Retinal pigment epithelial cell (primary cell): Measurements from ENCODE around the gene PLCB1.
A peak's percentile ranks its signal among the peaks of the same experiment; 100 is the strongest.

Experiments used
- DNase-seq: peaks from one replicate; pipeline ENCODE4 v3.0.0-alpha.2; 2010; ENCODE audit warnings: low read depth
- H3K4me3 ChIP-seq: 2 replicates; pipeline ENCODE4 v1.5.1; 2011; ENCODE audit warnings: mild to moderate bottlenecking, low read length, control low read depth, moderate library complexity
- CTCF ChIP-seq: conservative IDR thresholded peaks from 2 replicates; pipeline ENCODE4 v1.5.1; 2011; ENCODE audit warnings: low read depth, low read length, control low read depth, inconsistent platforms

The PLCB1 gene

GRCh38 chr20:8291200-8291599 is 159.1 kb downstream of the PLCB1 start:
- no peak overlapping the region for H3K4me3 ChIP-seq
- no peak for DNase-seq
- no peak for TF ChIP-seq CTCF

- H3K4me3 ChIP-seq, result no peak overlapping the region
- no peak for TF ChIP-seq CTCF
- peak; percentile 42 for DNase-seq
Observed at GRCh38 chr20:8291873-8292272, 159.8 kb downstream of the PLCB1 start.

GRCh38 chr20:8292793-8293192 is 160.7 kb downstream of the PLCB1 start:
- H3K4me3 ChIP-seq, result no peak overlapping the region
- no peak for TF ChIP-seq CTCF
- DNase-seq, result no peak

GRCh38 chr20:8293750-8294149 is 161.7 kb downstream of the PLCB1 start:
- no peak for TF ChIP-seq CTCF
- no peak overlapping the region for H3K4me3 ChIP-seq
- no peak for DNase-seq

- no peak overlapping the region for H3K4me3 ChIP-seq
- TF ChIP-seq CTCF, result no peak
- DNase-seq, result no peak
Observed at GRCh38 chr20:8296536-8296935, 164.5 kb downstream of the PLCB1 start.

- no peak for TF ChIP-seq CTCF
- DNase-seq, result no peak
- H3K4me3 ChIP-seq, result no peak overlapping the region
Observed at GRCh38 chr20:8298426-8299043, 166.5 kb downstream of the PLCB1 start.

GRCh38 chr20:8299921-8300320 is 167.9 kb downstream of the PLCB1 start:
- DNase-seq, result no peak
- TF ChIP-seq CTCF, result no peak
- H3K4me3 ChIP-seq, result no peak overlapping the region
